Thymus (tissue), 11 donors: ENCODE results near the gene ATF6. TPM values are rescaled to one million over a fixed set of nuclear protein-coding genes. Genes with fewer than 3 reads are reported as not detected.
"Not testable (repeated sequence)": the region's sequence is repeated elsewhere in the genome, so short reads cannot be mapped to it uniquely, and the experiment has no call there.

Source experiments
- DNase-seq, 9 donors: peaks; one replicate each; pipeline ENCODE4 v3.0.0-alpha.2; 2013; ENCODE audit warnings: low spot score in 9 of 9, low read depth in 6 of 9, missing footprints in 1 of 9
- H3K27ac ChIP-seq, 2 donors: one replicate each; pipeline ENCODE4 v1.5.1; 2013; ENCODE audit warnings: control low read depth in 1 of 2, low read depth in 1 of 2, low read length in 1 of 2, mild to moderate bottlenecking in 1 of 2, moderate library complexity in 1 of 2
- H3K27me3 ChIP-seq, 2 donors: one replicate each; pipeline ENCODE4 v1.5.1; 2013; ENCODE audit warnings: low read length in 1 of 2; ENCODE audit not compliant: control insufficient read depth in 2 of 2, insufficient read depth in 1 of 2
- H3K36me3 ChIP-seq, 2 donors: one replicate each; pipeline ENCODE4 v1.5.1; 2013; ENCODE audit warnings: low read length in 1 of 2, mild to moderate bottlenecking in 1 of 2, moderate library complexity in 1 of 2; ENCODE audit not compliant: control insufficient read depth in 2 of 2, insufficient read depth in 2 of 2
- H3K4me1 ChIP-seq, 2 donors: one replicate each; pipeline ENCODE4 v1.5.1; 2013; ENCODE audit warnings: low read length in 2 of 2; ENCODE audit not compliant: control insufficient read depth in 2 of 2, insufficient read depth in 2 of 2
- H3K4me3 ChIP-seq, 2 donors: one replicate each; pipeline ENCODE4 v1.5.1; 2013; ENCODE audit warnings: low read length in 2 of 2, control low read depth in 1 of 2, mild to moderate bottlenecking in 1 of 2
- H3K9me3 ChIP-seq, 2 donors: one replicate each; pipeline ENCODE4 v1.5.1; 2013; ENCODE audit warnings: low read length in 1 of 2, mild to moderate bottlenecking in 1 of 2; ENCODE audit not compliant: control insufficient read depth in 2 of 2, insufficient read depth in 1 of 2
- WGBS: extraction: QIAGEN DNeasy Blood & Tissue Kit; methylation state at CpG from one replicate; pipeline ENCODE4 v1.1.7; 2013; 5-methylcytosine and 5-hydroxymethylcytosine counted together
- polyA plus RNA-seq: library from polyadenylated mRNA; stranded (reverse); fragments of 200-250 nt; gene quantifications from one replicate; pipeline ENCODE4 v1.2.3, GENCODE V29; 2013
- total RNA-seq: library from RNA; stranded (reverse); fragments of 120-200 nt; gene quantifications from one replicate; pipeline ENCODE4 v1.2.4, GENCODE V29; 2013
- donor health status: healthy.

The ATF6 gene
- total and polyA plus RNA-seq, 2 donors: 6.5 to 12.7 TPM

GRCh38 chr1:161769673-161770045 lies 3.5 kb downstream of the ATF6 start:
- not testable (repeated sequence) for H3K9me3 ChIP-seq, H3K27me3 ChIP-seq, H3K4me3 ChIP-seq, H3K36me3 ChIP-seq, DNase-seq, H3K27ac ChIP-seq
- H3K4me1 ChIP-seq: peaks cover 30 to 31% of the 10 kb centered on the region in 2 donors
- WGBS: 99% methylated on average over 5 of the region's 5 CpGs

GRCh38 chr1:161770250-161770649 lies 4.1 kb downstream of the ATF6 start:
- H3K4me1 ChIP-seq: peaks cover 30 to 31% of the 10 kb centered on the region in 2 donors
- DNase-seq: no peak
- H3K4me3 ChIP-seq: no peak overlapping the region
- H3K27ac ChIP-seq: no peak overlapping the region
- H3K36me3 ChIP-seq: no peaks in the 10 kb centered on the region
- no peaks in the 10 kb centered on the region for H3K27me3 ChIP-seq
- WGBS: 97% methylated on average over 3 of the region's 3 CpGs
- H3K9me3 ChIP-seq: no peaks in the 10 kb centered on the region

- Histone ChIP-seq H3K27ac (no peak overlapping the region), H3K4me1 (peaks cover 31 to 32% of the 10 kb centered on the region in 2 donors), H3K27me3 (no peaks in the 10 kb centered on the region)
These were observed 5.0 kb downstream of the ATF6 start for GRCh38 chr1:161771161-161771560.

GRCh38 chr1:161771973-161772372 lies 5.9 kb downstream of the ATF6 start:
- Histone ChIP-seq H3K36me3 (no peaks in the 10 kb centered on the region), H3K9me3 (no peaks in the 10 kb centered on the region), H3K4me1 (peaks cover 33 to 37% of the 10 kb centered on the region in 2 donors), H3K27ac (no peak overlapping the region), H3K4me3 (no peak overlapping the region), H3K27me3 (no peaks in the 10 kb centered on the region)
- WGBS: 91% methylated on average over 2 of the region's 2 CpGs
- DNase-seq: no peak

More at GRCh38 chr1:161771161-161771560, 5.0 kb downstream of the ATF6 start:
- peak in 2 of 9 donors; percentile 36 to 71 for DNase-seq
- WGBS: 3% methylated on average over 5 of the region's 5 CpGs
- H3K9me3 ChIP-seq: no peaks in the 10 kb centered on the region
- no peak overlapping the region for H3K4me3 ChIP-seq
- no peaks in the 10 kb centered on the region for H3K36me3 ChIP-seq

DNA sequence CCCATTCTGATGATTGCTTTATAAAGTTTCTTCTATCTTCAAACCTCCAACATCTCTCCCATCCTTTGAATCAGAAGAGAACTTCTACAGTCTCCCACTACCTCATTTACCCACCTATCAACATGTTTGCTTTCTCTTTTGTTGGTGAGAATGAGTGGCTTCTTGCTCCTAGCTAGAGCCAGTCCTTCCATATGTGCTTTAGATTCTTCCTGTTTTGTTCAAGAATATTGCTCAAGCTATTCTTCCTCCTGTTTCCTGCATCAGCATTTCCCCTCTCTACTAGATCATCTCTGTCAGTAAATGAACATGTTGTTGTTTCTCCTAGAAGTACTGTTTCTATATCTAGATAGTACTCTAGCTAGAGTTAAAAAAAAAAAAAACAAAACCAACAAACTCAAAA lies 6.3 kb downstream of the ATF6 start:
- Histone ChIP-seq H3K9me3 (no peaks in the 10 kb centered on the region), H3K4me1 (peaks cover 33 to 35% of the 10 kb centered on the region in 2 donors), H3K36me3 (no peaks in the 10 kb centered on the region), H3K27me3 (no peaks in the 10 kb centered on the region), H3K27ac (peak overlapping the region in 1 of 2 donors; percentile 33), H3K4me3 (no peak overlapping the region)
- peak in 1 of 9 donors; percentile 40 for DNase-seq

GRCh38 chr1:161773791-161774190 lies 7.7 kb downstream of the ATF6 start:
- Histone ChIP-seq H3K27ac (no peak overlapping the region), H3K4me3 (no peak overlapping the region), H3K27me3 (no peaks in the 10 kb centered on the region), H3K9me3 (no peaks in the 10 kb centered on the region), H3K36me3 (no peaks in the 10 kb centered on the region), H3K4me1 (peaks cover 31 to 33% of the 10 kb centered on the region in 2 donors)
- WGBS: 3% methylated on average over 4 of the region's 4 CpGs
- DNase-seq: peak in 1 of 9 donors; percentile 21

DNA sequence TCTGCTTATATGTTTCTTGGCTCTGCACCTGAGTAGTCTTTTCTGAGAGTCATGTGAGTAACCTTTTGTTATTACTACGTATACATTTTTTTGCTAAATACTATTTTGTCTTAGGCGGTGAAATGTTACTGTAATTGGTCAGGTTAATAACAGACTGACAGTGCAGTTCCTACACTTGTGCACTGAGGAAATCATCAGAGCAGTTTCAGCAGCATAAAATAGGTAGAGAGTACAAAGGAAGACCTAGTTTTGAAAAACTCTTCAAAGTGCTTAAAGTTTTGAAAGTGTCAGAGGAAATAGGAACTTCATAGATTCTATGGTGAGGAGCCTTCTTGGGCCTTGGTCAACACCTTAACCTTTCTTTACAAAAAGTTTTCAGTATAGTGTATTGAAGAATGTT lies 11.1 kb downstream of the ATF6 start:
- no peaks in the 10 kb centered on the region for H3K27me3 ChIP-seq
- no peaks in the 10 kb centered on the region for H3K9me3 ChIP-seq
- H3K27ac ChIP-seq: peak overlapping the region in 1 of 2 donors; percentile 23
- DNase-seq: peak in 2 of 9 donors; percentile 34 to 70
- 94% methylated on average over 2 of the region's 2 CpGs for WGBS
- H3K4me3 ChIP-seq: no peak overlapping the region
- H3K36me3 ChIP-seq: peaks cover 0 to under 1% of the 10 kb centered on the region in 2 donors
- peaks cover 14 to 21% of the 10 kb centered on the region in 2 donors for H3K4me1 ChIP-seq

DNA sequence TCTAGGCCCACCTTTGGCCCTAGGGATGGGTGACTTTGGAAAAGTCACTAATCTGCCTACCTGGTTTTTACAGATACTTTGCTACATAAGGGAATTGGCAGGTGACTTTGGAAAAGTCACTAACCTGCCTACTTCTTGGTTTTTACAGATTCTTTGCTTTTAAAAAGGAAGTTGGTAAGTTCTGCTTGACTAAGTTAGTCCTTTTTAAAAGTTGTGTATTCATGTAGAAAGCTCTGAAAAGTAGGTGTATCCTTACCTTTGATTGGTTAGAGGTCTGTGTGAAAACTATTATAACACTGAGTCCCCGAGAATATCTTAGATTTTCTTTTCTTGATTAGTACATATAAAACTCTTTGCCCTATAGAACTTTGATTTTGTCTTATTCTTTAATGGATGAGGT lies 12.4 kb downstream of the ATF6 start:
- H3K4me3 ChIP-seq: no peak overlapping the region
- H3K36me3 ChIP-seq: peaks cover 3 to 8% of the 10 kb centered on the region in 2 donors
- H3K27me3 ChIP-seq: no peaks in the 10 kb centered on the region
- no peak overlapping the region for H3K27ac ChIP-seq
- 99% methylated on average over 1 of the region's 1 CpG for WGBS
- no peak for DNase-seq
- H3K9me3 ChIP-seq: no peaks in the 10 kb centered on the region
- H3K4me1 ChIP-seq: peaks cover 9 to 12% of the 10 kb centered on the region in 2 donors

DNA sequence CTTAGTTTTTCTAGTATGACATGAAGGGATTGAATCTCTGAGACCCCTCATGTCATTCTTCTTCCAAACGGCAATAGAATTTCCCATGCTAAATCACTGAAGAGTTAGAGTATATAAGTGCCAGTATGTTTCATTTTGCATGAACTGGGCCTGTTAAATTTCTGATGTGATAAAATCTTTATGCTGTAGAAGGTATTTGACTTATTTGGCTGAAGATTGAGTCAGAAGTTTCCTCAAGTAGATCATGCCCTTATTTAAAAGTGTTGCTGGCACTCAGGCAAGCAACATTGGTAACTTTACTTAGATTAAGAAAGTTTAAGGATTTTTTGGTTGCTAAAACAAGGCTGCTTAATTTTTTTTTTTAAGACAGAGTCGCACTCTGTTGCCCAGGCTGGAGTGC lies 13.3 kb downstream of the ATF6 start:
- H3K4me1 ChIP-seq: peaks cover 9% of the 10 kb centered on the region in 2 donors
- H3K9me3 ChIP-seq: no peaks in the 10 kb centered on the region
- 99% methylated on average over 2 of the region's 2 CpGs for WGBS
- H3K27ac ChIP-seq: no peak overlapping the region
- H3K36me3 ChIP-seq: peaks cover 3 to 12% of the 10 kb centered on the region in 2 donors
- DNase-seq: no peak
- H3K27me3 ChIP-seq: no peaks in the 10 kb centered on the region
- no peak overlapping the region for H3K4me3 ChIP-seq

- peaks cover under 1 to 1% of the 10 kb centered on the region in 2 donors for H3K4me1 ChIP-seq
- H3K9me3 ChIP-seq: no peaks in the 10 kb centered on the region
- no peak for DNase-seq
- H3K27me3 ChIP-seq: no peaks in the 10 kb centered on the region
- no peak overlapping the region for H3K4me3 ChIP-seq
- H3K27ac ChIP-seq: no peak overlapping the region
- H3K36me3 ChIP-seq: peaks cover 10 to 20% of the 10 kb centered on the region in 2 donors
These were observed 15.9 kb downstream of the ATF6 start for GRCh38 chr1:161781995-161782394.
